AG09319 (cell line): ENCODE data around the gene MRM2.

ENCODE experiments used
- DNase-seq: peaks from one replicate; pipeline ENCODE4 v3.0.0-alpha.2; 2010; ENCODE audit warnings: low read depth; ENCODE audit errors: extremely low read depth
- CTCF ChIP-seq: IDR thresholded peaks from 2 replicates; pipeline ENCODE4 v1.5.1; 2011; ENCODE audit warnings: low read depth, mild to moderate bottlenecking, inconsistent platforms, low read length, moderate library complexity

Gene MRM2

DNA sequence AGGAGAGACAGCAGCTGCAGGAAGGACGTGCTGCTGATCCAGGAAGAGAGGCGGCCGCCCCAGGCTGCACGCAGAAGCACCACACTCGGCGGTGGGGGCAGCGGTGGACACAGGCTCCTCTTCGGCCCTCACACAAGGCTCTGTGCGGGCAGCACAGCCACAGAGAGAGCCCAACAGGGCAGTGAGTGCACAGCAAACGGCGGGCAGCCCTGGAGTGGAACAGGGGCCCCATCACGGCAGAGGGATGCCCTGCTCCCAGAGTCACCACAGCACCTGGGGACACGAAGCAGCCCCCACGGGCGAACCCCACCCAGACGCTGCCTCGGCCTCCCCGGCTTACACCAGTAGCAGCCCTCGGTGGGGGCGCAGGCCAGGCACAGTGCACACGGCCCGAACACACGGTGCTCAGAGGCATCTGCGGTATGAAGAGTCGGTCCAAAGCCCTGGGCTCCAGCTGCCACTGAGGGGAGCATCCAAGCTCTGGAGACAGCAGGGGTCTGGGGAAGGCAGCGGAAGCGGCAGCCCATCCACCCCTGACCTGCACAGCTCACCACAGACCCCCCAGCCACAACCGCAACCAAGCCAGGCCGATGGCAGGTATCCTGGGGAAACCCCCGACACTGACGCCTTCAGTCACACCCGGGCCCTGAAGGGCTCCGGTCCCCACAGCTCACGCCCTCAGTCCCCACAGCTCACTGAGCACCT lies 16.8 kb upstream of the MRM2 start:
- TF ChIP-seq CTCF, result no peak
- DNase-seq, result no peak

DNA sequence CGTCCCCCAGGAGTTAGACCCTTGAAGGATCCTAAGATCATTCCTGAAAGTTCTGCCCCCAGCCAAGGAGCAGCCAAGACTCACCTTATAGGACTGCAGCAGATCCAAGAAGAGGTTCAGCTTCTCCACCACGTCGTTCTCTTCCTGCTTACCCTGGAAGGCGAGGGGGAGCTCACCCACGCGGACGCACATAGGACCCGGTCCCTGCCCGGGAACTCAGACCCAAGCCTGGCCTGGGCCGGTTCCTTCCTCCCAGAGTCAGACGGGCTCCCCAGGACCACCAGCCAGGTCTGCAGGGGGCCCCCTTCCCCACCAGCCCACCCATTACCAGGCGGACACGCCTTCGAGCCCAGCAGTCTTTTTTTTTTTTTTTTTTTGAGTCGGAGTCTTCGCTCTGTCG lies 15.6 kb upstream of the MRM2 start:
- no peak for DNase-seq

DNA sequence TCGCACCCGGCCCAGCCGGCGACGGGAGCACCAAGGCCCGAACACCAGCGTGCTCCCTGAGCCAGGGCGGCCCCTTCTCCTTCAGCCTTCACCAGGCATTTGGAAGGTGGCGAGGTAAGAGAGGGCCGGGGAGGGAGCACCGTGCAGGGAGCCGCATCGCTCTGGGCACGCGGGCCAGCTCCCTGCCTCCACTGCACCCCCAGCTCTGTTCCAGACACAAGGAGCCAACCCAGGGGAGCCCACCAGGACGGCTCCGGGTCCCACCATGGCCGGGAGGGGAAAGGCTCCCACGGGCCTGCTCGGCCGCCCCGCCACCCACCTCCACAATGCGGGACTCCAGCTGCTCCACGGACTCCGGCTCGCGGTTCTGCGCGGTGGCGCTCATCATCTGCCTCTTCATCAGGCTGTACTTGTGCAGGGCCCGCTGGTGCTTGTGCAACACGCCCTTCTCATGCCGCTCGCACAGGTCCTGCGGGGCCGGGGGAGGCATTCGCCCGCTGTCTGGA lies 15.1 kb upstream of the MRM2 start:
- DNase-seq, result no peak
- TF ChIP-seq CTCF, result no peak

More for the DNA sequence above, 15.6 kb upstream of the MRM2 start:
- TF ChIP-seq CTCF, result no peak

DNA sequence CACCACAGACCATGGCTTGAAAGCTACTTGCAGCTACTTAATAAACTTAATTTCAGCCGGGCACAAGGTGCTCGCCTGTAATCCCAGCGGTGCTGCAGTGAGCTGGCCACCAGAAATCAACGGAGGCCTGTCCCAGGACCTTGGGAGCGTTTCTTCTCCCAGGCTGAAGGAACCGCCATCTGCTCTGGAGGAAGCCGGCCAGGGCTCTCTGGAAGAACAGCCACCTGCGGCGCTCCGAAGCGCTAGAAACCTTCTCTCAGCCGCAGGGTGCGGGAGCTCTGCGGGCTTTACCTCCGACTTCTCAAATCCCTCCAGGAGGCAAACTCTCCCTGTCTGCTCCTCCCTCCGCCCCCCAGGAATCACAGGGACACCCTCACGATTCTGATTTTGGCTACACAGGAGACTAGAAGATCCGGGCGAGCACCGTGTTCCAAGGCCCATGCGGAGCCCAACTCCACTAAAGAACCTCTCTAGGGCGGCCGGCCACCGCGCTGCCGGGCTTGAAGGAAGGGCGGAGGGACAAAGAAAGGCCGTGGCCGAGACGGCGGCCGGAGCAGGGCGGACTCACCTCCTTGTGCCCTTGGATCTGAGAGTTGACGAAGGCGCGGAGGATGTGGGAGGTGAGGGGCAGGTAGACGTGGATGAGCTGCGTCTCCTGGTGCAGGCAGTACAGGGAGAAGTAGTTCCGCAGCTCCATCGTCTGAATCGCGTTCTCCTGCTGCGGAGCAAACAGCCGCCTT lies 14.5 kb upstream of the MRM2 start:
- DNase-seq, result no peak

DNA sequence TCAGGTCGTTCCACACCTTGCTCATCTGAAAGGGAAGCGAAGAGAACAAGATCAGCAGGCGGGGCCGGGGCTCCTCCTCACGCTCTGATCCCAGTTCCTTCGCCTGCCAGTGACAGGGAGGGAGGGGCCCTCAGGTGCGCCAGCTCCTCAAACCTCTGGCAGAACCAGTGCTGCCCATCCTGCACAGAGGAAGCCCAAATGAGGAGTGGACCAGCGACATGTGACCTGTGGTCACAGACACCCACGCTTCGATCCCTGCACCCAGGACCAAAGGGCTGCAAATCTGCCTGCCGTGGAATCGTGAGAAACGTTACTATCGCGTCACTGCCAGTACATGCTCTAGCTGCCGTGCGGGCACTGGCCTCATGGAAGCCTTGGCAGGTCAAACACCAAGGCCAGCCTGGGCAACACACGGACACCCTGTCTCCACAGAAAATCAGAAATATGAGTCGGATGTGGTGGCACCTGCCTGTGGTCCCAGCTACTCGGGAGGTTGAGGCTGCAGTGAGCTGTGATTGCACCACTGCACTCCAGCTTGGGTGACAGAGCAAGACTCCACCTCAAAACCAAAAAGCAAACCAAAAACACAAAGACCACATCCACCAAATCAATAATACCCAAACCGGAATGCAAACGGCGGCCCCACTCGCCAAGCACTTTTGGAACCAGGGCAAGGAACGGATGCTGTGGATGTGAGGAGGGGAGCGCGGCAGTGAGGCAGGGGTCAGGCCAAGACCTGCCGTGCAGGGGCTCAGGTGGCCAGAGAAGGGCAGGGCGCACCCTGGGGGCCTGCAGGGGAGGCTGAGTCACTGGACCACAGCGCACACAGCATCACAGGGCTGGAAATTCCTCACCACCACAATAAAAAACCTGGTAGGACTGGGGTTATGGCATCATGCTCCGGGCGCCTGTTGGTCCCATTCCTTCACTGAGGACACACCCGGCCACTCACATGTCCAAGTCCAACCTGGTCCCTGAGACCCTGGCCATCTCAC lies 13.4 kb upstream of the MRM2 start:
- no peak for TF ChIP-seq CTCF
- DNase-seq, result no peak

More for the DNA sequence above, 14.5 kb upstream of the MRM2 start:
- TF ChIP-seq CTCF, result no peak

GRCh38 chr7:2254429-2255144 lies 12.6 kb upstream of the MRM2 start:
- DNase-seq, result no peak
- no peak for TF ChIP-seq CTCF
